ENCODE results near the gene KCNJ6. TPM values are rescaled to one million over a fixed set of nuclear protein-coding genes. Genes with fewer than 3 reads are reported as not detected.

The KCNJ6 gene
- total RNA-seq, 1 experiment from 2014 or later = not detected

GRCh38 chr21:37618081-37618480, 298.2 kb downstream of the KCNJ6 start:
- Histone ChIP-seq H3K9me3 (ENCODE audit: control insufficient read depth, insufficient read depth, low read depth, low read length) (no peaks in the 10 kb centered on the region), H3K4me1 (ENCODE audit: control insufficient read depth, insufficient read depth, low read length) (no peaks in the 10 kb centered on the region), H3K36me3 (ENCODE audit: control insufficient read depth, insufficient read depth, low read length) (no peaks in the 10 kb centered on the region), H3K27me3 (ENCODE audit: control insufficient read depth, insufficient read depth, low read length) (no peaks in the 10 kb centered on the region), H3K27ac (ENCODE audit: low read length) (no peak overlapping the region), H3K4me3 (ENCODE audit: low read depth in 2 of 2, low read length in 2 of 2) (no peak overlapping the region)
- TF ChIP-seq REST (IDR thresholded peaks at IDR 0.05; ENCODE audit: insufficient read depth in 1 of 2, low read depth in 2 of 2, low read length in 1 of 2) (no peak), TCF7L2 (IDR thresholded peaks at IDR 0.05; ENCODE audit: low read depth, low read length) (no peak), CTCF (IDR thresholded peaks at IDR 0.05) (no peak), SIN3A (IDR thresholded peaks at IDR 0.05; ENCODE audit: borderline replicate concordance, insufficient read depth, low read depth, low read length) (no peak), POLR2AphosphoS5 (IDR thresholded peaks at IDR 0.05; ENCODE audit: low read depth, low read length) (no peak)
- POLR2A ChIA-PET = no interaction called here
- in situ Hi-C loops (cut with HindIII; ENCODE audit: low pct_unique_long_range_greater_than_20kb, low sequenced_read_pairs) = no loop called here
- ATAC-seq (no peak), DNase-seq (ENCODE audit: low read depth, low spot score) (no peak)
- CTCF ChIA-PET = no interaction called here
- no TSS peak for BruUV-seq (replicated peaks)
- intact Hi-C loops (cut with micrococcal nuclease; ENCODE audit: unreplicated experiment) = no loop called here

- intact Hi-C loops (cut with micrococcal nuclease; ENCODE audit: unreplicated experiment) = no loop called here
- DNase-seq (ENCODE audit: low read depth, low spot score) (no peak), ATAC-seq (no peak)
- TF ChIP-seq REST (IDR thresholded peaks at IDR 0.05; ENCODE audit: insufficient read depth in 1 of 2, low read depth in 2 of 2, low read length in 1 of 2) = no peak
- CTCF ChIA-PET = no interaction called here
- H3K27ac ChIP-seq (ENCODE audit: low read length) = no peak overlapping the region
- no peaks in the 10 kb centered on the region for H3K4me1 ChIP-seq (ENCODE audit: control insufficient read depth, insufficient read depth, low read length)
- H3K36me3 ChIP-seq (ENCODE audit: control insufficient read depth, insufficient read depth, low read length) = no peaks in the 10 kb centered on the region
- no peaks in the 10 kb centered on the region for H3K9me3 ChIP-seq (ENCODE audit: control insufficient read depth, insufficient read depth, low read depth, low read length)
- H3K4me3 ChIP-seq (ENCODE audit: low read depth in 2 of 2, low read length in 2 of 2) = no peak overlapping the region
- BruUV-seq (replicated peaks) = no TSS peak
- in situ Hi-C loops (cut with HindIII; ENCODE audit: low pct_unique_long_range_greater_than_20kb, low sequenced_read_pairs) = no loop called here
- POLR2A ChIA-PET = no interaction called here
- no peaks in the 10 kb centered on the region for H3K27me3 ChIP-seq (ENCODE audit: control insufficient read depth, insufficient read depth, low read length)
Measured at GRCh38 chr21:37615962-37616361, 300.3 kb downstream of the KCNJ6 start.
